HEK293 (cell line): ENCODE data around the gene ERFE.

ENCODE experiments used
- CTCF ChIA-PET: fragments of 350-600 bp; formaldehyde crosslinking; extraction: SDS; loops from one replicate; lab custom pipeline; 2021; ENCODE audit warnings: antibody characterized with exemption; lab: Yijun Ruan, JAX
- POLR2A ChIA-PET: fragments of 300-600 bp; formaldehyde crosslinking; extraction: SDS; loops from one replicate; lab custom pipeline; 2020; ENCODE audit warnings: antibody characterized with exemption, inconsistent platforms; lab: Yijun Ruan, JAX
- H3K27ac ChIP-seq: fragments of 200-500 bp; sonication (Bioruptor generic); 2 replicates; pipeline ENCODE4 v1.5.1; 2014; ENCODE audit warnings: low read depth, low read length, control low read depth, inconsistent platforms; ENCODE audit errors: extremely low read depth
- H3K36me3 ChIP-seq, 2 experiments: fragments of 200-500 bp in 1 of 2; sonication (Bioruptor generic) in 1 of 2; 1 replicate in 1 of 2; 2 replicates in 1 of 2; pipeline ENCODE4 v1.5.1; 2014 to 2017; ENCODE audit warnings: inconsistent platforms in 2 of 2, low read length in 2 of 2; ENCODE audit not compliant: control insufficient read depth in 2 of 2, insufficient read depth in 1 of 2
- H3K4me1 ChIP-seq: fragments of 200-500 bp; sonication (Bioruptor generic); 2 replicates; pipeline ENCODE4 v1.5.1; 2014; ENCODE audit warnings: mild to moderate bottlenecking, low read length, inconsistent platforms; ENCODE audit not compliant: control insufficient read depth, insufficient read depth
- H3K4me3 ChIP-seq: 2 replicates; pipeline ENCODE4 v1.5.1; 2011; ENCODE audit warnings: low read depth, mild to moderate bottlenecking, control low read depth, low read length, moderate library complexity
- H3K9me3 ChIP-seq: fragments of 200-500 bp; sonication (Bioruptor generic); 2 replicates; pipeline ENCODE4 v1.5.1; 2014; ENCODE audit warnings: low read depth, low read length, inconsistent platforms; ENCODE audit not compliant: control insufficient read depth, insufficient read depth
- ATF2 ChIP-seq: fragments of 450-650 bp; formaldehyde crosslinking; IDR thresholded peaks from 2 replicates; pipeline ENCODE4 v1.5.1; 2016; ENCODE audit warnings: missing biosample characterization, missing genetic modification characterization, low read depth
- EGR2 ChIP-seq: fragments of 450-650 bp; formaldehyde crosslinking; IDR thresholded peaks from 2 replicates; pipeline ENCODE4 v1.5.1; 2016; ENCODE audit warnings: low read depth, missing biosample characterization, missing genetic modification characterization
- HOXA7 ChIP-seq: sonication (generic); formaldehyde crosslinking; IDR thresholded peaks from 2 replicates; pipeline ENCODE4 v1.8.1; 2022; ENCODE audit warnings: missing genetic modification reagents, borderline replicate concordance
- KLF7 ChIP-seq: fragments of 450-650 bp; formaldehyde crosslinking; IDR thresholded peaks from 2 replicates; pipeline ENCODE4 v1.5.1; 2016; ENCODE audit warnings: missing biosample characterization, missing genetic modification characterization, borderline replicate concordance
- PRDM6 ChIP-seq: fragments of 450-650 bp; formaldehyde crosslinking; IDR thresholded peaks from 2 replicates; pipeline ENCODE4 v1.5.1; 2017; ENCODE audit warnings: missing biosample characterization, missing genetic modification characterization
- ZBTB1 ChIP-seq: fragments of 450-650 bp; formaldehyde crosslinking; IDR thresholded peaks from 2 replicates; pipeline ENCODE4 v1.5.1; 2016; ENCODE audit warnings: missing biosample characterization, missing genetic modification characterization
- ZBTB11 ChIP-seq: fragments of 450-650 bp; formaldehyde crosslinking; conservative IDR thresholded peaks from 2 replicates; pipeline ENCODE4 v1.5.1; 2016; ENCODE audit warnings: low read depth, missing biosample characterization, missing genetic modification characterization
- ZBTB44 ChIP-seq: fragments of 450-650 bp; IDR thresholded peaks from 2 replicates; pipeline ENCODE4 v1.5.1; 2018; ENCODE audit warnings: missing biosample characterization, mild to moderate bottlenecking, missing genetic modification characterization
- ZEB2 ChIP-seq: fragments of 450-650 bp; formaldehyde crosslinking; IDR thresholded peaks from 2 replicates; pipeline ENCODE4 v1.5.1; 2016; ENCODE audit warnings: missing biosample characterization, missing genetic modification characterization
- ZFP69B ChIP-seq: fragments of 450-650 bp; formaldehyde crosslinking; IDR thresholded peaks from 2 replicates; pipeline ENCODE4 v1.5.1; 2016; ENCODE audit warnings: missing biosample characterization, missing genetic modification characterization
- ZNF26 ChIP-seq: fragments of 450-650 bp; formaldehyde crosslinking; IDR thresholded peaks from 2 replicates; pipeline ENCODE4 v1.5.1; 2016; ENCODE audit warnings: missing biosample characterization, missing genetic modification characterization
- ZNF311 ChIP-seq: fragments of 450-650 bp; formaldehyde crosslinking; IDR thresholded peaks from 2 replicates; pipeline ENCODE4 v1.5.1; 2017; ENCODE audit warnings: missing biosample characterization, missing genetic modification characterization, borderline replicate concordance
- ZNF416 ChIP-seq: fragments of 450-650 bp; formaldehyde crosslinking; IDR thresholded peaks from 2 replicates; pipeline ENCODE4 v1.5.1; 2016; ENCODE audit warnings: missing biosample characterization, missing genetic modification characterization
- ZNF426 ChIP-seq: fragments of 450-650 bp; formaldehyde crosslinking; IDR thresholded peaks from 2 replicates; pipeline ENCODE4 v1.5.1; 2017; ENCODE audit warnings: missing biosample characterization, missing genetic modification characterization, mild to moderate bottlenecking, inconsistent platforms, moderate library complexity
- ZNF473 ChIP-seq: fragments of 450-650 bp; formaldehyde crosslinking; IDR thresholded peaks from 2 replicates; pipeline ENCODE4 v1.5.1; 2017; ENCODE audit warnings: missing biosample characterization, missing genetic modification characterization
- ZNF510 ChIP-seq: fragments of 450-650 bp; formaldehyde crosslinking; IDR thresholded peaks from 2 replicates; pipeline ENCODE4 v1.5.1; 2018; ENCODE audit warnings: mild to moderate bottlenecking, missing genetic modification characterization, missing biosample characterization; ENCODE audit not compliant: insufficient replicate concordance
- ZNF629 ChIP-seq: fragments of 450-650 bp; formaldehyde crosslinking; IDR thresholded peaks from 2 replicates; pipeline ENCODE4 v1.5.1; 2017; ENCODE audit warnings: missing biosample characterization, missing genetic modification characterization
- ZNF692 ChIP-seq: fragments of 450-650 bp; formaldehyde crosslinking; IDR thresholded peaks from 2 replicates; pipeline ENCODE4 v1.5.1; 2016; ENCODE audit warnings: missing biosample characterization, missing genetic modification characterization
- TF ChIP-seq, protein P1 (sequence below): fragments of 450-650 bp; formaldehyde crosslinking; IDR thresholded peaks from 2 replicates; pipeline ENCODE4 v1.5.1; 2016; ENCODE audit warnings: missing biosample characterization, missing genetic modification characterization

Gene ERFE

DNA sequence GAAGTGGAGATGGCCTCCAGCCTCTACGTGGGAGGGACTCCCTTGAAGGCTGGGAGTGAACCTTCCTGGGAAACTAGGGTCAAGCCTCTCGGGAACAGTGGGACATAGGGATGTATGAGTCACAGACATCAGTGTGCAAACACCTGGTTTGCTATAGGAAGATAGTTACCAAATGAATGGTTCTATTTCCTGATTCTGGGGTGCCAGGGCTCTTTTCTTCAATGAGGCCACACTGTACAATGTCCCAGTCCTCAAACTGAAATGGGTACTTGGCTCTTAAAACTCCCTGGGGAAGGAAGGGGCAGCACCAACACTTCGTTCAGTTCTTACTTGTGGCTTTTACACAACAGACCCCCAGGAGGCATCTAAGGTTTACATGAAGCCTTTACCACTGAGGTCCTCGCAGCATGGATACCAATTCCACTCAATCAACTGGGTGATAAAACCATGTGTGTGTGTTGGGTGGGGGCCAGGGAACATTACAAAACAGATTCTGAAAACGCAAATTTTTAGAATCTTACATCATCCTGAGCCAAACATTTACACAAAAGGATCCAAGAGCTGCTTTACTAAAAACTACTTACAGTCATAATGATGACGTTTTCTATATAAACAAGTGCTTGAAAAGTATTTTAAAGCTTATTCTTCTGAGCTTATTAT lies 10.4 kb downstream of the ERFE start (continued):
- TF ChIP-seq ZBTB1 (tag by site-specific recombination): no peak
- peak; percentile 90 for TF ChIP-seq ATF2 (tag by site-specific recombination)

- no peak overlapping the region for H3K4me3 ChIP-seq
- ChIA-PET POLR2A (interaction anchor here (0.6 to 1.0 kb wide), 2 partner anchors 21 to 34 kb away, joined by 5 to 15 read pairs; partner anchors contain the start of gene ILKAP), CTCF (interaction anchor here (1.3 kb wide), 1 partner anchor 10 kb away, joined by 3 read pairs; no protein-coding TSS in a partner anchor)
- 0 out of 2 replicates have a peak, but pooled peaks cover 8% of the 10 kb centered on the region for H3K4me1 ChIP-seq
- peaks cover 3 to 89% of the 10 kb centered on the region in 2 experiments; a peak in 2 of 3 replicates for H3K36me3 ChIP-seq
- H3K9me3 ChIP-seq: no peaks in the 10 kb centered on the region
- H3K27ac ChIP-seq: peak overlapping the region; percentile 72
- no peak for TF ChIP-seq PRDM6 (tag by site-specific recombination)
- TF ChIP-seq ZBTB11 (tag by site-specific recombination): 0 out of 2 replicates have a peak, but pooled peaks have one; percentile 8
- peak; percentile 12; the same call in 1 of the 2 replicates for TF ChIP-seq ZBTB44 (tag by site-specific recombination)
- no peak for TF ChIP-seq ZNF426
- TF ChIP-seq ZNF311 (tag by site-specific recombination): no peak
- TF ChIP-seq ZNF510 (tag by site-specific recombination): no peak
- no peak for TF ChIP-seq ZNF26 (tag by site-specific recombination)
- no peak for TF ChIP-seq ZNF473
- TF ChIP-seq, protein P1, sequence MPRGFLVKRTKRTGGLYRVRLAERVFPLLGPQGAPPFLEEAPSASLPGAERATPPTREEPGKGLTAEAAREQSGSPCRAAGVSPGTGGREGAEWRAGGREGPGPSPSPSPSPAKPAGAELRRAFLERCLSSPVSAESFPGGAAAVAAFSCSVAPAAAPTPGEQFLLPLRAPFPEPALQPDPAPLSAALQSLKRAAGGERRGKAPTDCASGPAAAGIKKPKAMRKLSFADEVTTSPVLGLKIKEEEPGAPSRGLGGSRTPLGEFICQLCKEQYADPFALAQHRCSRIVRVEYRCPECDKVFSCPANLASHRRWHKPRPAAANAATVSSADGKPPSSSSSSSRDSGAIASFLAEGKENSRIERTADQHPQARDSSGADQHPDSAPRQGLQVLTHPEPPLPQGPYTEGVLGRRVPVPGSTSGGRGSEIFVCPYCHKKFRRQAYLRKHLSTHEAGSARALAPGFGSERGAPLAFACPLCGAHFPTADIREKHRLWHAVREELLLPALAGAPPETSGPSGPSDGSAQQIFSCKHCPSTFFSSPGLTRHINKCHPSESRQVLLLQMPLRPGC (tag by site-specific recombination): peak; percentile 59
- peak; percentile 62 for TF ChIP-seq EGR2 (tag by site-specific recombination)
- no peak for TF ChIP-seq ZNF692 (tag by site-specific recombination)
- TF ChIP-seq ZNF629 (tag by site-specific recombination): peak; percentile 68; the same call in 1 of the 2 replicates
- no peak for TF ChIP-seq KLF7
- TF ChIP-seq HOXA7 (CRISPR knock-in tag): no peak
- 0 out of 2 replicates have a peak, but pooled peaks have one; percentile 42 for TF ChIP-seq ZEB2
- TF ChIP-seq ZNF416 (tag by site-specific recombination): no peak
- 0 out of 2 replicates have a peak, but pooled peaks have one; percentile 5 for TF ChIP-seq ZFP69B (tag by site-specific recombination)
Measured at GRCh38 chr2:238169708-238170251, 11.0 kb downstream of the ERFE start.
